Gastrocnemius medialis (tissue), 4 donors: Measurements from ENCODE around the gene ENOX1. TPM values are rescaled to one million over a fixed set of nuclear protein-coding genes. Genes with fewer than 3 reads are reported as not detected.

Experiments used
- ATAC-seq, 2 donors: fragments of 150-250 bp; one replicate each; pipeline ENCODE4 v1.9.1; 2016
- DNase-seq, 2 donors: peaks; one replicate each; pipeline ENCODE4 v3.0.0-alpha.2; 2019
- H3K27ac ChIP-seq, 4 donors: fragments of 200-600 bp; sonication (generic); 1 replicate in 1 of 4; 2 replicates in 3 of 4; pipeline ENCODE4 v1.5.1; 2016 to 2018; ENCODE audit warnings: mild to moderate bottlenecking in 2 of 4, moderate library complexity in 1 of 4
- H3K27me3 ChIP-seq, 3 donors: fragments of 200-600 bp; sonication (generic) in 2 of 3; 1 replicate in 1 of 3; 2 replicates in 2 of 3; pipeline versions ENCODE4 v1.5.1 to v1.6.0; 2016 to 2019; ENCODE audit warnings: mild to moderate bottlenecking in 1 of 3, moderate library complexity in 1 of 3
- H3K36me3 ChIP-seq, 2 donors: fragments of 200-600 bp; sonication (generic) in 1 of 2; one replicate each; pipeline ENCODE4 v1.5.1; 2017 to 2018
- H3K4me1 ChIP-seq, 2 donors: fragments of 200-600 bp; sonication (generic) in 1 of 2; one replicate each; pipeline ENCODE4 v1.5.1; 2016 to 2017; ENCODE audit warnings: mild to moderate bottlenecking in 2 of 2
- H3K4me3 ChIP-seq, 4 donors: fragments of 200-600 bp; sonication (generic) in 3 of 4; 1 replicate in 1 of 4; 2 replicates in 3 of 4; pipeline ENCODE4 v1.5.1; 2016 to 2019; ENCODE audit warnings: mild to moderate bottlenecking in 2 of 4
- H3K9me3 ChIP-seq, 3 donors: fragments of 200-600 bp; sonication (generic) in 2 of 3; 1 replicate in 1 of 3; 2 replicates in 2 of 3; pipeline ENCODE4 v1.5.1; 2016 to 2019
- POLR2A ChIP-seq, 2 donors: fragments of 450-650 bp; IDR thresholded peaks; one replicate each; pipeline ENCODE4 v1.6.1; 2017; ENCODE audit warnings: antibody characterized with exemption in 2 of 2, mild to moderate bottlenecking in 2 of 2, moderate library complexity in 2 of 2
- in situ Hi-C, 4 donors: fragments of 200-750 bp; cut with MboI; loops; one replicate each; pipeline versions ENCODE4 v1.15.0 to v1.8.0; 2017; ENCODE audit warnings: low sequenced_read_pairs in 4 of 4
- intact Hi-C: fragments of 100-400 bp; cut with DNase I; formaldehyde crosslinking; loops from one replicate; pipeline ENCODE4 v1.15.1; 2023; ENCODE audit warnings: low total_unique reads
- total RNA-seq, 4 donors: library from RNA; depleted of rRNA; stranded (reverse); fragments of >200 nt; gene quantifications; one replicate each; pipeline versions ENCODE4 v1.1.0 to v1.2.3, GENCODE V29; 2016
- TF ChIP-seq, protein P1 (sequence below), 5 experiments: fragments of 450-650 bp in 3 of 5; fragments of 200-600 bp in 2 of 5; sonication (generic) in 2 of 5; IDR thresholded peaks in 4 of 5; conservative IDR thresholded peaks in 1 of 5; 1 replicate in 4 of 5; 2 replicates in 1 of 5; pipeline ENCODE4 v1.5.1; 2016 to 2019; ENCODE audit warnings: antibody characterized with exemption in 5 of 5, mild to moderate bottlenecking in 3 of 5, moderate library complexity in 3 of 5

Gene ENOX1
- total RNA-seq, 4 donors from 2014 or later, result 0.46 to 3.5 (median 1.8) TPM

DNA sequence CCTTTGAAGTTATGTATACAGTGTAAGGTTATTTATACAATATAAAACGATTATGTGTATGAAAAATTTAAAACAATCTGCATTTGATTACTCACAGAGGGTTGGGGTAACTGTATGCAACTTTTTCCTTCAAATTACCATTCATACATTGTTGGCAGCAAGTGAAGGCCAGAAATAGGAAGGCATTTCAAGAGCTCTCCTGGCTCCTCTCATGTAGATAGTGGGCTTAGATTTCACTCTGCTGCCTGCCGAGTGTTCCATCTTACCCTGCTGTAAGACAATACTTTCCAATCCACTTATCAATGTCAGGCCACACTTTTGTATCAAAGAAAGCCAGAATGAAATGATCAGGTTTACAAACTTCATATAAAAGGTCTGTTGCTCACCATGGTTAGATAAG, 518.1 kb downstream of the ENOX1 start:
- intact Hi-C loops (no loop called here), in situ Hi-C loops (no loop called here)
- no peaks in the 10 kb centered on the region for H3K36me3 ChIP-seq
- no peak overlapping the region for H3K27ac ChIP-seq
- H3K4me3 ChIP-seq, result no peak overlapping the region
- H3K27me3 ChIP-seq, result no peaks in the 10 kb centered on the region
- H3K9me3 ChIP-seq, result no peaks in the 10 kb centered on the region
- TF ChIP-seq, protein P1, sequence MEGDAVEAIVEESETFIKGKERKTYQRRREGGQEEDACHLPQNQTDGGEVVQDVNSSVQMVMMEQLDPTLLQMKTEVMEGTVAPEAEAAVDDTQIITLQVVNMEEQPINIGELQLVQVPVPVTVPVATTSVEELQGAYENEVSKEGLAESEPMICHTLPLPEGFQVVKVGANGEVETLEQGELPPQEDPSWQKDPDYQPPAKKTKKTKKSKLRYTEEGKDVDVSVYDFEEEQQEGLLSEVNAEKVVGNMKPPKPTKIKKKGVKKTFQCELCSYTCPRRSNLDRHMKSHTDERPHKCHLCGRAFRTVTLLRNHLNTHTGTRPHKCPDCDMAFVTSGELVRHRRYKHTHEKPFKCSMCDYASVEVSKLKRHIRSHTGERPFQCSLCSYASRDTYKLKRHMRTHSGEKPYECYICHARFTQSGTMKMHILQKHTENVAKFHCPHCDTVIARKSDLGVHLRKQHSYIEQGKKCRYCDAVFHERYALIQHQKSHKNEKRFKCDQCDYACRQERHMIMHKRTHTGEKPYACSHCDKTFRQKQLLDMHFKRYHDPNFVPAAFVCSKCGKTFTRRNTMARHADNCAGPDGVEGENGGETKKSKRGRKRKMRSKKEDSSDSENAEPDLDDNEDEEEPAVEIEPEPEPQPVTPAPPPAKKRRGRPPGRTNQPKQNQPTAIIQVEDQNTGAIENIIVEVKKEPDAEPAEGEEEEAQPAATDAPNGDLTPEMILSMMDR (IDR thresholded peaks at IDR 0.05 in 4 of 5, conservative IDR thresholded peaks at IDR 0.05 in 1 of 5), result no peak
- no peak for TF ChIP-seq POLR2A (IDR thresholded peaks at IDR 0.05)
- peaks cover 13 to 15% of the 10 kb centered on the region in 2 donors for H3K4me1 ChIP-seq
- DNase-seq (no peak), ATAC-seq (no peak)

DNA sequence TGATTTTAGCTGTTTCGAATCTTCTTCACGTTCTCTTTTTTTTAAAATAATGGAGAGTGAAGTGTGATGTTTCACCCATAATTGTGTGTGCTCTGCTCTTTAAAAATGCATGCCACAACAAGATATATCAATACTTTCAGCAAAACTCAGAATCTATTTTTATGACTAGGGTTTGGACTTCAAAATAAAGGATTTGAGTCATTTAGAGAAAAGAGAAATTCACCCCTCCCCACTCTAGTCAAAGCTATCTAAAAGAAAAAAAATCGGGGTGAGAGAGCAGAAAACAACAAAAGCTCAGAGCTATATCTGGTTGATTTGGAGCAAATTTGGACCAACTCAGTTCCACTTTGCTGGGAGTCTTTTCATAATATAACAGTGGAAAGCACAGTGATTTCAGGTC, 518.9 kb downstream of the ENOX1 start:
- intact Hi-C loops (no loop called here), in situ Hi-C loops (no loop called here)

DNA sequence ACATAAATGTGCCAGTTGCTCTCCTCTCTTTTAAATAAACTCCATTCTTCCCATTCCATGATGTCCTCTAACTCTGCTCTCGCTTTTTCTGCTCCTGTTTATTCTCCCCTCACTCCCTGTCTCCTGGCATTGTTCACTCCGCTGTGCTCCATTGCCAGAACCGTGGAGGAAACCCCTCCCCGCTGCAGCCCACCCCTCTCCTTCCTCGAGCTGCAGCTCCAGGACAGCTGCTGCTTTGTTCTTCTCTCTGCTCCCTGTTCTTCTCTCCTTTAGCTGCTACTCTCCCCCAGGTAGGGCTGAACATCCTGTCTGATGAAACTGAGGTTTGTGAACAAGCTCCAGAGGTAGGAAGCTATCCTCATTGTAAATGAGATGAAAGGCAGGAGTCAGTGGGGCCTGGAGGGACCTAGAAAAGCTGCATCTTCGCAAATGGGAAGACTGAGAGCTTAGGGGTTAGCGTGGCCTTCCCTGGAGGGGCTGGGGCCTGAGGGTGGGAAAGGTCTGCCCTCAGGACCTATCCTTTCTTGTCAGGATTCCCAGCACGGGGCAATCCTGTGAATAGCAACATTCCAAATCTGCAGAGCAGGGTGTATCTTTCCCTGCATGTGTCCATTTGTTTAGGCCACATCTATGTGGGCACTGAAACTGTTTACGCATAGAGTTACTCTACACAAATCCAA, 519.7 kb downstream of the ENOX1 start:
- DNase-seq, result no peak
- no peak overlapping the region for H3K4me3 ChIP-seq
- H3K27me3 ChIP-seq, result no peaks in the 10 kb centered on the region
- TF ChIP-seq, protein P1 (IDR thresholded peaks at IDR 0.05 in 4 of 5, conservative IDR thresholded peaks at IDR 0.05 in 1 of 5), result no peak
- intact Hi-C loops (no loop called here), in situ Hi-C loops (no loop called here)
- no peaks in the 10 kb centered on the region for H3K9me3 ChIP-seq
- peaks cover 13 to 15% of the 10 kb centered on the region in 2 donors for H3K4me1 ChIP-seq
- no peak for ATAC-seq
- H3K27ac ChIP-seq, result no peak overlapping the region
- no peaks in the 10 kb centered on the region for H3K36me3 ChIP-seq

More for the DNA sequence above, 518.9 kb downstream of the ENOX1 start:
- H3K27ac ChIP-seq, result no peak overlapping the region
- peaks cover 13 to 15% of the 10 kb centered on the region in 2 donors for H3K4me1 ChIP-seq
- H3K36me3 ChIP-seq, result no peaks in the 10 kb centered on the region
- no peaks in the 10 kb centered on the region for H3K27me3 ChIP-seq
- H3K9me3 ChIP-seq, result no peaks in the 10 kb centered on the region
- ATAC-seq (no peak), DNase-seq (no peak)
- TF ChIP-seq, protein P1 (IDR thresholded peaks at IDR 0.05 in 4 of 5, conservative IDR thresholded peaks at IDR 0.05 in 1 of 5), result no peak
- no peak for TF ChIP-seq POLR2A (IDR thresholded peaks at IDR 0.05)
- no peak overlapping the region for H3K4me3 ChIP-seq

DNA sequence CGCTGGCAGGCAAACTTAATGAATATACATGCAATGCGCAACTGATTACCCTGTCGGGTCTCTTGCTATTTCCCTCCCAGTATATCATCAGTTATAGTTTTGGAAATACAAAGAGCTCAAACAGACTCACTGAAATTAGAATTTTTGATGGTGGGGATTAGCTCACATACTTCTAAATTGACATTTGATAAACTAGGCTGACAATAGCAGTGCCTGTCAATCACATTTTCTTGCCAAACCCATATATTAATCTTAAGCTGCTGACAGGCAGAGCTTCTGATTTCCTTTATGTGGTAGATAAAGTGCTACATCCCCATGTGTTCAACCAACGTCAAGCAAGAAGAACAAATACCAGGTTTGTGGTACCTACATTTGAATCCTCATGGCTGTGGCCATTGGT, 521.7 kb downstream of the ENOX1 start:
- TF ChIP-seq, protein P1 (IDR thresholded peaks at IDR 0.05 in 4 of 5, conservative IDR thresholded peaks at IDR 0.05 in 1 of 5), result no peak
- no peak for TF ChIP-seq POLR2A (IDR thresholded peaks at IDR 0.05)
- Histone ChIP-seq H3K27me3 (no peaks in the 10 kb centered on the region), H3K4me1 (peaks cover 13 to 15% of the 10 kb centered on the region in 2 donors), H3K4me3 (no peak overlapping the region), H3K36me3 (no peaks in the 10 kb centered on the region), H3K27ac (no peak overlapping the region), H3K9me3 (no peaks in the 10 kb centered on the region)
- intact Hi-C loops, result no loop called here
- DNase-seq (no peak), ATAC-seq (no peak)
- in situ Hi-C loops, result no loop called here

DNA sequence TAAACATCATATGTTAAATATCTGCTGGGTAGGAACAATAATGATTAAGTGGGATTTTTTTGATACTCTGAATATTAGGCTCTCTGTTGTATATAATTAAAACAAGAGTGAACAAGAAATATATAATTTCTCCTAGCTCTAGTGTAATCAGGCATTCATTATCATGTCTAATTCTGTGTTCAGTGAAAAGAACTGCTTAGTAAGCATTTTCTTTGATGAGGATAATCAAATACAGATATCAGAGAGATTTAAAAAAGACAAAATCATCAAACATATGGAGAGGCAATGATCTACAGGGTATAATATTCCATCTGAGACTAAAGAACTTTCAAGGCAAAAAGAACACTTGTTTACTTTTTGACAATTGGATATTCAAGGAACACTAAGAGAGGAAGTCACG, 522.3 kb downstream of the ENOX1 start:
- H3K9me3 ChIP-seq, result no peaks in the 10 kb centered on the region
- ATAC-seq, result no peak
- intact Hi-C loops, result no loop called here

More for the DNA sequence above, 522.3 kb downstream of the ENOX1 start:
- H3K4me1 ChIP-seq, result peaks cover 12 to 15% of the 10 kb centered on the region in 2 donors
- H3K27ac ChIP-seq, result no peak overlapping the region
- no peaks in the 10 kb centered on the region for H3K36me3 ChIP-seq
- no peaks in the 10 kb centered on the region for H3K27me3 ChIP-seq
- TF ChIP-seq POLR2A (IDR thresholded peaks at IDR 0.05), result no peak
- TF ChIP-seq, protein P1 (IDR thresholded peaks at IDR 0.05 in 4 of 5, conservative IDR thresholded peaks at IDR 0.05 in 1 of 5), result no peak
- H3K4me3 ChIP-seq, result no peak overlapping the region
- DNase-seq, result no peak
- in situ Hi-C loops, result no loop called here
